HG03442 (cell line): ENCODE measurements around the gene LIPG.

Experiments used
- ATAC-seq: cut with Tn5 transposase; IDR thresholded peaks from one replicate; pipeline ENCODE4 v1.9.1; 2021; ENCODE audit warnings: mild to moderate bottlenecking, moderate library complexity; ENCODE audit not compliant: unreplicated experiment

The LIPG gene

DNA sequence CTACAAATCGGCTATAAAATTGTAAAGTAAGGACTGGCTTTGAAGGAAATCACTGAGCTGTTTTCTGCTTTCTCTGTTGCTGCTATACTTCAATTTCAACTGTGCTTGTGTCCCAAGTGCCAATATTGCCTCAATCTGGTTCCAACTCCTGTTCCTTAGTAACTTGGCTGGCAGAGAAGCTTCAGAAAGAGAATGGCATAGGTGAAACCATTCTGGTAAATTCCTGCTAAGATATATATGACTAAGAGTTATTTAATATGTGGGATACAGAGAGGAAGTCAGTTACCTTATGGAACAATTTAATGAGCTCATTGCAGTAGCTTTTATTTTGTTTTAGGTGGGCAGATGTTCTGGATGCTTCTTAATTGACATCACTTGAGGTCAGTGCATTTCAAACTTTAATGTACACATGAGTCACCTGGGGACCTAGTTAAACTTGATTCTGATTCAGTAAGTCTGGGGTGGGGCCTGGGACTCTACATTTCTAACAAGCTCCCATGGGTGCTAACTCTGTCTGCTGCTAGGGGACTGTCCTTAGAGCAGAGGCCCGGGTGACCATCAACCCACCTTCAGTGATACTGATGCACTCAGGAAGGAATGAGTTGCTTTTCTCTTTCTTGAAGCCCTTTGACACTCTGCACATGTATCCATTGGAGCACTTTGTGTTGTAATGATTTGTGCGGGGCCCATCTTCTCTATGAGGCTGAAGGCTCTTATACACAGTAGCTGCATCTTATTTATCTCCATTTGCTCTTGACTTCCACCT, 47.6 kb downstream of the LIPG start:
- ATAC-seq = no peak

DNA sequence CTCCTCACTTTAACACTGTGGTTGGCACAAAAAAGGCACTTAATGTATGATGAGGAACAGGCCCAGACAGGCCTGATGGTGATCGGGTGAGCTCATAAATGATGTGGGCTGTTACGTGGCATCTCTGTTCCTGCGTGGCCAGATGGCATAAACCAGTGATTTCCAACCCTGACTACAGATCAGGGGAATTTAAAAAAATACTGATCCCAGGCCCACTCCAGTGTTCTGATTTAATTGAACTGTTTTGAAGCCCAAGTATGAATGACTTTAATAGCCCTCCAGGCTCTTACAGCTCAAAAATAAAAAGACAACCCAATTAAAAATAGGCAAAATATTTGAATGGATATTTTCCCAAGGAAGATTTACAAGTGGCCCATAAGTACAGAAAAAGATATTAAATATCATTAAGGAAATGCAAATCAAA, 48.2 kb downstream of the LIPG start:
- ATAC-seq = no peak

- no peak for ATAC-seq
These were observed 49.5 kb downstream of the LIPG start for GRCh38 chr18:49611316-49611715.

DNA sequence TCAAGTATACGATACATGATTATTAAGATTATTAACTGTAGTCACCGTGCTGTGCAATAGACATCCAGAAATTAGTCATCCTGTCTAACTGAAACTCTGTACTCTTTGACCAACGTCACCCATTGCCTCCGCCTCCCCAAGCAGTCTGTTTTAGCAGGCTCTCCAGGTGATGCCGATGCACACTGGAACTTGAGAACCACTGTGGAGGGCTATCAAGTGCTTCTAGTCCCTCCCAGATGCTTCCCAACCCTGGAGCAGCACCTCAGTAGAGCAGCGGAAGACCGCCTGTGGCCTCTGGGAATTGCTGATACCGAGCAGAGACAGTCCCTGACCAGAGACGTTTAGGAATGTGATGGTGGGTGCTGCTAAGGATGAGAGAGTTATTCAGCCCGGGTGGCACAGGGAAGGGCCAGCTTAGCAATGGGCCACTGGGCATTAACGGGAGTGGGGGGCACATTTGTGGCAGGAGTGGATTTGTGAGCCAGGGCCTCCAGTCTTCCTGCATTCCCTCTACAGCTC, 50.7 kb downstream of the LIPG start:
- ATAC-seq = peak; percentile 90

- ATAC-seq = no peak
These were observed 51.3 kb downstream of the LIPG start for GRCh38 chr18:49613141-49613640.

DNA sequence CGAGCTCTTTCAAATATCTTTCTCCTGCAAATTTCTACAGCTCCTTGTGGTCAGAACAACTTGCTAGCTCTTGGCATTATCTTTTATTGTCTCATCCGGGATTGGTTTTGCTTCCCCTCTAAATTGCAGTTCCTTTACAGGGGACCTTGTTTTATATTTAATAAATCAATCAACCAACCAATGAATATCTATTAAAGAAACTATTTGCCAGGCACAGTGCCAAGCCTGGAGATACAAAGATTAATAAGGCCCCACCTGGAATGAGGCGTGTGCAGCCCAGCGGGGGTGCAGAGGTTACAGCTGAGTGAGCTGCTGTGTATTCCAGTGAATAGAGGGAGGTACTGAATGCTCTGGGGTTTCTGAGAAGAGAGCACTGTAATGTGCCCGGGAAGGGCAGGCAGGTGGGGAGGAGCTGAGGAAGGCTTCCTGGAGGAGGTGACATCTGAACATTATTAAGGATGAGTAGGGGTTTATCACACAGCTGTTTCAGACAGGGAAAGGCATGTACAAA, 51.8 kb downstream of the LIPG start:
- no peak for ATAC-seq

DNA sequence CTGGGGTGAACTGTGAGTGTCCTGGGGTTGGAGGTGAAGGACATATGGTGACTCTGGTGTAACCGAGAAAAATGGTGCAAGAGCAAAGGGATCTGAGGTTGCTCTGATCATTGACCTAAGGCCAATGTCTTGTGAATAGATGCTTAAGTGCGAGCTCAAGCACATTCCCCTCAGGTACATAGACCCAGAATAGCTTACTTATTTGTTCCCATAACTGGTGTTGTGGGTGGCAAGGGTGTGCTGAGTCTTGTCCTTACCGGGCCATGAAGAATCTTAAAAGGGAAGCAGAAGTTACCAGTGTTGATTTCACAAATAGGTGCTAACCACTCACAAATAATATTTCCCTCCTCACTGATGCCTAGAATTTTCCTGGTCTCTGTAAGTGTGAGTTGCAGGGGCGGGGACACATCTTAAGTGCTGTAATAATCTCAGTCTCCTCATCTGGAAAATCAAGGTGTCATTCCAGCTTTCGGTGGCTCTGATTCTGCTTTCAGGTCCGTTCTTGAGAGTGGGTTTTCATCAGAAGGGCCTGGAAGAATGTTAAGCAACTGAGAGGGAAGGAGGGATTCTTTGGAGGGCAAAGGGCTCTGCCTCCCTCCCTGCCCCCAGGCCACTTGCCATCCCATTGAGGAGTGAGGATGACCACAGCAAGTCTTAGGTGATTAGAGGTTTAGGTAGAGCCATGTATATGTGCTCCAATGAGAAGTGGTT, 54.9 kb downstream of the LIPG start:
- no peak for ATAC-seq

GRCh38 chr18:49617329-49617695, 55.5 kb downstream of the LIPG start:
- ATAC-seq = no peak

- ATAC-seq = no peak
These were observed 56.0 kb downstream of the LIPG start for GRCh38 chr18:49617865-49618264.

GRCh38 chr18:49618742-49619681, 57.2 kb downstream of the LIPG start:
- ATAC-seq = no peak

DNA sequence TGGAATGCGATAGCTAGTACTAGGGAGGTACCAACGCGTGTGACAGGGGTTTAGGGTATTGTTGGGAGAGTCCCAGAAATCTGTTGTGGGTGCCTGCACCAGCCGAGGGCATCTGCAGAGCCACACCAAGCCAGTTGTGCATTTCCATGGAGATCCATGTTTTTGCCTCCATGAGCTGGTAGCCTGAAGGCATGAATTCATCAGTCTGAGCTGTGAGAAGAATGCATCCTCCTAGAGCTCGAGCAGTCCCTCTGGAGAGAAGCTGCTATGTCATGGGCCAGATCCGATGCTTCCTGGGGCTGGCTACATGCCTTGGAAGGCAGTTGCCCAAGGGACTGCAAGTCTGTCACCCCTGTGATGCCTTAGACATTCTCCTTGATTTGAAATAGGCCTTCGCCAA, 57.9 kb downstream of the LIPG start:
- ATAC-seq = no peak

DNA sequence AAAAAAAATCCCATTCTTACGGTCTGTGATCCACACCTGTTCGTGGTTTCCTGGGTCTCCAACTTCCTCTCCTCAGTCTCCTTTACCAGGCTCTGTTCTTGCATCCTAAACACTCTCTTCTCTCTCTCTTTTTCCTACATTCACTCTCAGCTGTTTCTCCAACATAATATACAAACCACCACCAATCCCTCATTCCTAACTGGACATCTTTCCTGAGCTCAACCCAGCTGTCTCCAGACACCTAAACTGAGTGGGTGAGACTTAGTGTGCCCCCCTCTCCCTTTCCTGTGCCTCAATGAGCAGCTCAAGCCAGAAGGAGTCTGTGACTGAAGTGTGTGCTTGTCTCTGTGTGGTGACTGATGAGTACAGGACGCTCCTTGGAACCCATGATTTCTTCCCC, 59.4 kb downstream of the LIPG start:
- no peak for ATAC-seq

DNA sequence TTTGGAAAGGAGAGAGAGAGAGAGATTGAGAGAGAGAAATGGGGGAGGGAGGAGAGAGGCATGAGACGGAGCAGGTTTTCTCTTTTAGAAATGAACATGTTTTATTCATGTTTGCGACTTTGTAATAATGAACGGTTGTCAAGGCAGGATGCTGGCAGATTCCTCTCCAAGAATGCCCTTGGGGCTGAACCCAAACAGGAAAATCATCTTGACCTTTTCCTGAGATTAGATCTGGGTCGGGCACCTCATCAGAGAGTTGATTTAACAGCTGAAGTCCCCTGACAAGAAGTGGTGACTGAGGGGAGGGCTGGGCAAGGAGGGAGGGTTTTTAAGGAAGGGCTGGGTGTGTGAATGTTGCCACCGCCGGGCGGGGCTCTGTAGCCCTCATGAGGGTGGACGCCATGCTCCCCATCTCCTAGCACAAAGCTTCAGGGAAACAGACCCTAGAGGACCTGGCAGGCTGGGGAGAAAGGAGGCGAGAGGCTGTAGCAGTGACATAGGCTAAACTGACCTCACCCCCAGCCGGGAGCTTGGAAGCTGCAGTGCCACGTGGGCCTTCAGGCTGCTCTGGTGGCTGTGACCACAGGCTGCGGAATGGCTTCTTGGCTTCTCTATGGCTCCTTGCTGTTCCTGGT, 60.0 kb downstream of the LIPG start:
- no peak for ATAC-seq

GRCh38 chr18:49623571-49623970, 61.7 kb downstream of the LIPG start:
- no peak for ATAC-seq

- ATAC-seq = no peak
These were observed 63.3 kb downstream of the LIPG start for GRCh38 chr18:49625021-49625691.

GRCh38 chr18:49626842-49627467, 65.1 kb downstream of the LIPG start:
- no peak for ATAC-seq

GRCh38 chr18:49628119-49628518, 66.3 kb downstream of the LIPG start:
- no peak for ATAC-seq

DNA sequence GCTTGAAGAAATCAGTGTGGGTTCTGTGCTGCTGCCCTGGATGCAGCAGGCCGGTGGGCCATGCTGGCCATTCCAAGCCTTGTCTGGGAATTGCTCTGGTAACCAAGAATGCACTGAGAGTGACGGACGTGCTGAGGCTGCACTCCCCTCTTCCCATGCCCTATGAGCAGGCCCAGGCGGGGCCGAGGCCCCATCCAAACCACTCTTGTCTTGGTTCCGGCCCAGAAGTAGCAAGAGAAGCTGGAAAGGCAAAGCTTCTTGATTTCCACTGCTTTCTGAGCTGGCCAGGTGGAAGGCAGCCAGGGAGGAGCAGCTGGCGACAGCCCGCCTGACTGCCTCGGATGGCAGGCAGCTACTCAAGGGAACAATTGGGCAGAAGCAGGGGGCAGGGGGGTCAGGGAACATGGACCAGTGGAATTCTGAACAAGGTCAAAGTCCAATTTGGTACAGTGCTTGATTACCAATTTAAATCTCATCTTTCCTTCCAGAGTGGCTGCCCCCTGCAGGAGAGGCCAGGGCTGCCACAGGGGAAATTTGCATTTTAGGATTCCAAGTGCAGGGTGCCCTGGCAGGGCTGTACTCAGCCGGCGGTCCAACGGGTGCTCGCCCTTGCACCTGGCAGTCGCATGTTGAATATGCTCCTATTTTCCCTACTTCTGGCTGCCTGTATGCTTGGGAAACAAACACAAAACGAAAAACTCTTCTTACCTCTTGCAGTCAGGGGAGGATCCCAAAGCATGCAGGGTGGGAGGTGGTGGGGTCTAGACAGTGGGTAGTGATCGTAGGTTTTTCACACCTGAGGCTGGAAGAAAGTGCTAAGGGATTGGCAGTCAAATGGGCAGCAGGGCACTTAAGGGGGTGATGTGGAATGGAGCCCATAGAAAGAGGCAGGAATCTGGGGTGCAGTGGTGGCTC, 67.3 kb downstream of the LIPG start:
- ATAC-seq = no peak
